HL-60 (cell line): ENCODE results near the gene RYR3.

Source experiments
- DNase-seq, 2 experiments: peaks; one replicate each; pipeline ENCODE4 v3.0.0-alpha.2; 2010 to 2020; ENCODE audit warnings: low read depth in 1 of 2, low spot score in 1 of 2
- H3K27ac ChIP-seq: fragments of 250-450 bp; sonication (Bioruptor Pico); replicated peaks from 2 replicates; pipeline ENCODE4 v1.5.1; 2020; ENCODE audit warnings: mild to moderate bottlenecking, moderate library complexity
- H3K27me3 ChIP-seq: fragments of 250-450 bp; sonication (Bioruptor Pico); 2 replicates; pipeline ENCODE4 v1.5.1; 2021; ENCODE audit warnings: mild to moderate bottlenecking, moderate library complexity; ENCODE audit not compliant: insufficient read depth, poor library complexity, severe bottlenecking
- H3K4me3 ChIP-seq: replicated peaks from 2 replicates; pipeline ENCODE4 v1.5.1; 2011; ENCODE audit warnings: mild to moderate bottlenecking, control low read depth, low read length; ENCODE audit not compliant: insufficient read depth
- CTCF ChIP-seq: IDR thresholded peaks from one replicate; pipeline ENCODE4 v1.5.1; 2011; ENCODE audit warnings: low read length, control low read depth, inconsistent platforms; ENCODE audit not compliant: insufficient read depth
- GABPA ChIP-seq: IDR thresholded peaks from 2 replicates; pipeline ENCODE4 v1.6.1; 2012; ENCODE audit warnings: low read depth
- POLR2AphosphoS5 ChIP-seq: IDR thresholded peaks from 2 replicates; pipeline ENCODE4 v1.6.1; 2012; ENCODE audit warnings: low read depth
- REST ChIP-seq: IDR thresholded peaks from 2 replicates; pipeline ENCODE4 v1.6.1; 2012; ENCODE audit warnings: low read depth; ENCODE audit not compliant: insufficient replicate concordance
- SPI1 ChIP-seq: IDR thresholded peaks from 2 replicates; pipeline ENCODE4 v1.6.1; 2012; ENCODE audit warnings: low read depth, mild to moderate bottlenecking, borderline replicate concordance

Gene RYR3

GRCh38 chr15:33785366-33785765 lies 474.6 kb downstream of the RYR3 start:
- Histone ChIP-seq H3K27me3 (no peaks in the 10 kb centered on the region), H3K27ac (no peak overlapping the region), H3K4me3 (no peak overlapping the region)
- no peak for DNase-seq
- TF ChIP-seq GABPA (no peak), REST (no peak), CTCF (no peak), POLR2AphosphoS5 (no peak)

- no peak for DNase-seq
- Histone ChIP-seq H3K27me3 (no peaks in the 10 kb centered on the region), H3K4me3 (no peak overlapping the region), H3K27ac (no peak overlapping the region)
- TF ChIP-seq REST (no peak), SPI1 (no peak), CTCF (no peak), GABPA (no peak), POLR2AphosphoS5 (no peak)
These were observed 478.3 kb downstream of the RYR3 start for GRCh38 chr15:33788906-33789540.

GRCh38 chr15:33794453-33794852 lies 483.7 kb downstream of the RYR3 start:
- peaks cover 4% of the 10 kb centered on the region for H3K27me3 ChIP-seq
- H3K27ac ChIP-seq, result no peak overlapping the region
- TF ChIP-seq SPI1, result no peak
- TF ChIP-seq CTCF, result no peak
- no peak for TF ChIP-seq POLR2AphosphoS5
- no peak for TF ChIP-seq GABPA
- no peak for TF ChIP-seq REST
- H3K4me3 ChIP-seq, result no peak overlapping the region
- DNase-seq, result no peak
